Stimulated activated CD8-positive, alpha-beta memory T cell treated with anti-CD3 and anti-CD28 coated beads, Interleukin-12 subunit alpha, Interleukin-12 subunit beta, amount 100 ng/mL, for 24 hours (primary cell): Measurements from ENCODE around the gene VARS2.
"Not testable (repeated sequence)": the region's sequence is repeated elsewhere in the genome, so short reads cannot be mapped to it uniquely, and the experiment has no call there.

Experiments used
- DNase-seq: peaks from one replicate; pipeline ENCODE4 v3.0.0-alpha.2; 2020; ENCODE audit errors: extremely low read depth

Gene VARS2

DNA sequence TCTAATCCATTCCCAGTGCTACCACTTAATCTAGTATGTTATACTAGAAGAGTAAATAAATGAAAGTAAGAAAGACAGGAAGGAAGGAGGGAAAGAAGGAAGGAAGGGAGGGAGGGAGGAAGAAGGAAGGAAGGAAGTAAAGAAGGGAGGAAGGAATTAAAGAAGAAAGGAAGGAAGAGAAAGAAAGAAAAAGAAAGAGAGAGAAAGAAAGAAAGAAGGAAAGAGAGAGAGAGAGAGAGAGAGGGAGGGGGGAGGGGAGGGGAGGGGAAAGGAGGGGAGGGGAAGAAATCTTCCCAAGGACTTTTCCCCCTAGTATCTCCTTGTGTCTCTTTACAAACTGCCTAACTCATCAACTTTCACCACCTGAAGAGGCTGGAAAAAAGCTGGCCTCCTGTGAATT is 48.7 kb downstream of the VARS2 start:
- DNase-seq: no peak

DNA sequence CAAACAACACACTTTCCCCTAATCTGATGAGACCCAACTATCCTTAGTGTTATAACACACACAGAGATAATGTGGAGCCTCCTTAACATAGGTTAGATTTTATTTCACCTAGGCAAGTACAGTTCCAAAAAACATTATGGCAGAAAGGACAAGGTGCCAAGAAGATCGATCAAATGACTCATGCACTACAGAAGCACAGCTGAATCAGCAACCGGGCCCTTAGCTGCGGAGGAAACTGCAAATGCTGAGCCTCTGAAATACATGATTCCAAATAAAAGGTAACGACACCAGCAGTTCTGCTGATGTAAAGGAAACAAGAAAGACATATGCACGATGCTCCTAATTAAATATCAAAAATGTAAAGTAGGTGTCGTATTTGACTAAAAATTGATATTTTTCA is 49.6 kb downstream of the VARS2 start:
- no peak for DNase-seq

- no peak for DNase-seq
These were observed 50.0 kb downstream of the VARS2 start for GRCh38 chr6:30964075-30964474.

GRCh38 chr6:30965140-30965601 is 51.1 kb downstream of the VARS2 start:
- DNase-seq: no peak

DNA sequence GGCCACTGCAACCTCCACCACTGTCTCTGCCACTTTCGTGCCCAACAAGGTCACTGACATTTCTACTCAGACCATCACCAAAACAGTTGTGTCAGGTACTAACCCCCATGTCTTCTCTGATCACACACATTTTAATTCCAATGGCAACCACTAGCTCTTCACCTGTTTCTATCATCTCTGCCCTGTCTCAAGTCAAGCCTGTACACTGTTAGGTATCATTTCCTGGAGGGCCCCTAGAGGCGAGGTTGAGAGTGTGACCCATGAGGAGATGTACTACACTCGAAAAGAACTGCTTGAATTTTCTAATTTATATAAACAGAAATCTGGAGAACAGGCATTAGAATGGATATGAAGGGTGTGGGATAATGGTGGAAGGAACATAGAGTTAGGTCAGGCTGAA is 52.1 kb downstream of the VARS2 start:
- DNase-seq: no peak

DNA sequence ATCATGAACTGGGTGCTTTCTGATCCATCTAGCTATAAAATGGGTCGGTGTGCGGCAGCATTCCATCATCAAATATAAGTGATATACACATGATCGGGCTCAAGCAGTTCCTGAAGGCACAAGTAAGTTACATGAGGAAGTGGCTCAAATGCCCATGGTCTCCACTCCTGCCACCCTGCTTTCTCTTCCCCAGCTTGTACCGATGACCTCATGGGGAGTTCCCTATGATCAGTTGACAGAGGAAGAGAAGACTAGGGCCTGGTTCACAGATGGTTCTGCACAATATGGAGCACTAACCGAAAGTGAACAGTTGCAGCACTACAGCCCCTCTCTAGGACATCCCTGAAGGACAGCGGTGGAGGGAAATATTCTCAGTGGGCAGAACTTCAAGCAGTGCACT is 55.1 kb downstream of the VARS2 start:
- not testable (repeated sequence) for DNase-seq

DNA sequence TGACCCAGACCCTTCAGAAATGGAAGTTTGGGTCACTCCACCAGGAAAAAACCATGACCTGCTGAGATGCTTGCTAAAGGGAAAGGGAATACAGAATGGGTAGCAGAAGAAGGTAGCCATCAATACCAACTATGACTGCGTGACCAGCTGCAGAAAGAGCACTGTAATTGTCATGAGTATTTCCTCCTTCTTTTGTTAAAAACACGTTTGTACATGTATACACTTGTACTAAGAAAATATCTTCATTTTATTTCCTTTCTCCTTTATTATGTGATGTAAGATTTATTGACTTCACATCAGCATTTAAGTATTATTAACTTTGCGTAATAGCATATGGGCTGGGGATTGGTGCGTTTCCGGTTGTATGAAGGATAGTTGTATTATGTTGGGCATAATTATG is 56.9 kb downstream of the VARS2 start:
- DNase-seq: no peak

DNA sequence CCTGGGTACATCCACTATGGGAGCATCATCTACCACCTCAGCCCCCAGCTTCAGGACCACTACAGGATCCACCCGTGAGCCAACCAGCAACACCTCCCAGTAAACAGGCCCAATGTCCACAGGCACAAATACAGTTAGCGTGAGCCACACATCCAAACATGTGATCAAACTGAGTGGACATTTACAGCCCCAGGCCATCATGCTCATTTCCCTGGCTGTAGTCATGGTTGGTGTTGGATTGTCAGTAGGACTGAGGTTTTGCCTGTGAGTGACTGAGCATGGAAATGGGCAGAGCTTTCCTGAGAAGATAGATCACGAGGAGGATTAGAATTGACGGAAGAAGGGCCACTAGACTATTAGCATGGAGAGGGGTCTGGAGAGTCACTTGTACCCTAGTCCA is 58.8 kb downstream of the VARS2 start:
- DNase-seq: no peak

- DNase-seq: no peak
These were observed 60.6 kb downstream of the VARS2 start for GRCh38 chr6:30974490-30975252.
